ENCODE results near the gene FBXO5. TPM values are rescaled to one million over a fixed set of nuclear protein-coding genes. Genes with fewer than 3 reads are reported as not detected.

The FBXO5 gene
- total and polyA plus RNA-seq, 4 donors = 2.5 to 6.0 (median 4.0) TPM

GRCh38 chr6:153023977-153024708 is 41.3 kb upstream of the FBXO5 start:
- no peaks in the 10 kb centered on the region for H3K9me3 ChIP-seq (ENCODE audit: control insufficient read depth, low read length)
- H3K4me3 ChIP-seq (ENCODE audit: low read length in 2 of 2) = no peak overlapping the region
- H3K4me1 ChIP-seq (ENCODE audit: control insufficient read depth in 1 of 2, insufficient read depth in 2 of 2, low read length in 2 of 2) = no peaks in the 10 kb centered on the region
- H3K27me3 ChIP-seq (ENCODE audit: control insufficient read depth in 1 of 2, insufficient read depth in 2 of 2, low read length in 1 of 2) = no peaks in the 10 kb centered on the region
- intact Hi-C loops (cut with DNase I) = loop anchor here (2.0 to 5.0 kb wide), 2 partner anchors 159 to 162 kb away; no protein-coding TSS in a partner anchor
- peaks cover 0 to 2% of the 10 kb centered on the region in 2 donors for H3K36me3 ChIP-seq (ENCODE audit: control insufficient read depth in 1 of 2, insufficient read depth in 2 of 2, low read length in 1 of 2)
- no peak overlapping the region for H3K27ac ChIP-seq (ENCODE audit: low read depth in 1 of 2, low read length in 2 of 2)
- DNase-seq (no peak), ATAC-seq (ENCODE audit: low FRiP score) (peak; percentile 85)
- WGBS, 2 donors = 44 to 46% methylated on average over 6 of the region's 6 CpGs

- Histone ChIP-seq H3K4me1 (ENCODE audit: control insufficient read depth in 1 of 2, insufficient read depth in 2 of 2, low read length in 2 of 2) (no peaks in the 10 kb centered on the region), H3K27ac (ENCODE audit: low read depth in 1 of 2, low read length in 2 of 2) (no peak overlapping the region), H3K9me3 (ENCODE audit: control insufficient read depth, low read length) (no peaks in the 10 kb centered on the region), H3K36me3 (ENCODE audit: control insufficient read depth in 1 of 2, insufficient read depth in 2 of 2, low read length in 1 of 2) (peaks cover 0 to 2% of the 10 kb centered on the region in 2 donors), H3K4me3 (ENCODE audit: low read length in 2 of 2) (no peak overlapping the region), H3K27me3 (ENCODE audit: control insufficient read depth in 1 of 2, insufficient read depth in 2 of 2, low read length in 1 of 2) (no peaks in the 10 kb centered on the region)
- intact Hi-C loops (cut with DNase I) = no loop called here
- DNase-seq (no peak), ATAC-seq (ENCODE audit: low FRiP score) (no peak)
- WGBS, 2 donors = 95 to 97% methylated on average over 3 of the region's 3 CpGs
These were observed 35.5 kb upstream of the FBXO5 start for GRCh38 chr6:153018355-153018754.

GRCh38 chr6:153016846-153017245 is 34.0 kb upstream of the FBXO5 start:
- Histone ChIP-seq H3K36me3 (ENCODE audit: control insufficient read depth in 1 of 2, insufficient read depth in 2 of 2, low read length in 1 of 2) (peaks cover 0 to 2% of the 10 kb centered on the region in 2 donors), H3K4me1 (ENCODE audit: control insufficient read depth in 1 of 2, insufficient read depth in 2 of 2, low read length in 2 of 2) (no peaks in the 10 kb centered on the region), H3K4me3 (ENCODE audit: low read length in 2 of 2) (no peak overlapping the region), H3K9me3 (ENCODE audit: control insufficient read depth, low read length) (no peaks in the 10 kb centered on the region), H3K27ac (ENCODE audit: low read depth in 1 of 2, low read length in 2 of 2) (no peak overlapping the region), H3K27me3 (ENCODE audit: control insufficient read depth in 1 of 2, insufficient read depth in 2 of 2, low read length in 1 of 2) (no peaks in the 10 kb centered on the region)
- WGBS, 2 donors = 77 to 80% methylated on average over 3 of the region's 3 CpGs
- ATAC-seq (ENCODE audit: low FRiP score) = no peak
- intact Hi-C loops (cut with DNase I) = no loop called here
- DNase-seq = no peak

- no peak for ATAC-seq (ENCODE audit: low FRiP score)
- WGBS, 2 donors = 70 to 72% methylated on average over 4 of the region's 4 CpGs
- DNase-seq = no peak
- Histone ChIP-seq H3K4me3 (ENCODE audit: low read length in 2 of 2) (no peak overlapping the region), H3K9me3 (ENCODE audit: control insufficient read depth, low read length) (no peaks in the 10 kb centered on the region), H3K4me1 (ENCODE audit: control insufficient read depth in 1 of 2, insufficient read depth in 2 of 2, low read length in 2 of 2) (no peaks in the 10 kb centered on the region), H3K36me3 (ENCODE audit: control insufficient read depth in 1 of 2, insufficient read depth in 2 of 2, low read length in 1 of 2) (peaks cover 0 to 2% of the 10 kb centered on the region in 2 donors), H3K27me3 (ENCODE audit: control insufficient read depth in 1 of 2, insufficient read depth in 2 of 2, low read length in 1 of 2) (no peaks in the 10 kb centered on the region), H3K27ac (ENCODE audit: low read depth in 1 of 2, low read length in 2 of 2) (no peak overlapping the region)
- intact Hi-C loops (cut with DNase I) = no loop called here
These were observed 32.3 kb upstream of the FBXO5 start for GRCh38 chr6:153015094-153015640.

- intact Hi-C loops (cut with DNase I) = no loop called here
- Histone ChIP-seq H3K4me3 (ENCODE audit: low read length in 2 of 2) (no peak overlapping the region), H3K9me3 (ENCODE audit: control insufficient read depth, low read length) (no peaks in the 10 kb centered on the region), H3K27ac (ENCODE audit: low read depth in 1 of 2, low read length in 2 of 2) (no peak overlapping the region), H3K36me3 (ENCODE audit: control insufficient read depth in 1 of 2, insufficient read depth in 2 of 2, low read length in 1 of 2) (peaks cover 0 to 2% of the 10 kb centered on the region in 2 donors), H3K4me1 (ENCODE audit: control insufficient read depth in 1 of 2, insufficient read depth in 2 of 2, low read length in 2 of 2) (no peaks in the 10 kb centered on the region), H3K27me3 (ENCODE audit: control insufficient read depth in 1 of 2, insufficient read depth in 2 of 2, low read length in 1 of 2) (no peaks in the 10 kb centered on the region)
- 70 to 77% methylated on average over 2 of the region's 2 CpGs for WGBS, 2 donors
- no peak for ATAC-seq (ENCODE audit: low FRiP score)
- no peak for DNase-seq
These were observed 30.6 kb upstream of the FBXO5 start for GRCh38 chr6:153013438-153013837.

GRCh38 chr6:153012856-153013255 is 30.0 kb upstream of the FBXO5 start:
- WGBS, 2 donors = 78 to 82% methylated on average over 6 of the region's 6 CpGs
- intact Hi-C loops (cut with DNase I) = no loop called here
- peaks cover 0 to 2% of the 10 kb centered on the region in 2 donors for H3K36me3 ChIP-seq (ENCODE audit: control insufficient read depth in 1 of 2, insufficient read depth in 2 of 2, low read length in 1 of 2)
- no peak overlapping the region for H3K27ac ChIP-seq (ENCODE audit: low read depth in 1 of 2, low read length in 2 of 2)
- H3K4me1 ChIP-seq (ENCODE audit: control insufficient read depth in 1 of 2, insufficient read depth in 2 of 2, low read length in 2 of 2) = no peaks in the 10 kb centered on the region
- H3K4me3 ChIP-seq (ENCODE audit: low read length in 2 of 2) = no peak overlapping the region
- H3K27me3 ChIP-seq (ENCODE audit: control insufficient read depth in 1 of 2, insufficient read depth in 2 of 2, low read length in 1 of 2) = no peaks in the 10 kb centered on the region
- DNase-seq (no peak), ATAC-seq (ENCODE audit: low FRiP score) (no peak)
- no peaks in the 10 kb centered on the region for H3K9me3 ChIP-seq (ENCODE audit: control insufficient read depth, low read length)

- Histone ChIP-seq H3K9me3 (ENCODE audit: control insufficient read depth, low read length) (no peaks in the 10 kb centered on the region), H3K27me3 (ENCODE audit: control insufficient read depth in 1 of 2, insufficient read depth in 2 of 2, low read length in 1 of 2) (no peaks in the 10 kb centered on the region), H3K36me3 (ENCODE audit: control insufficient read depth in 1 of 2, insufficient read depth in 2 of 2, low read length in 1 of 2) (no peaks in the 10 kb centered on the region), H3K27ac (ENCODE audit: low read depth in 1 of 2, low read length in 2 of 2) (peak overlapping the region; percentile 6 to 91), H3K4me3 (ENCODE audit: low read length in 2 of 2) (peak overlapping the region; percentile 64 to 100), H3K4me1 (ENCODE audit: control insufficient read depth in 1 of 2, insufficient read depth in 2 of 2, low read length in 2 of 2) (peaks cover 2 to 3% of the 10 kb centered on the region in 2 donors)
- intact Hi-C loops (cut with DNase I) = no loop called here
- peak; percentile 5 for ATAC-seq (ENCODE audit: low FRiP score)
- no peak for DNase-seq
- 1% methylated on average over 6 of the region's 6 CpGs for WGBS, 2 donors
These were observed 20.5 kb upstream of the FBXO5 start for GRCh38 chr6:153003366-153003690.

- Histone ChIP-seq H3K36me3 (ENCODE audit: control insufficient read depth in 1 of 2, insufficient read depth in 2 of 2, low read length in 1 of 2) (no peaks in the 10 kb centered on the region), H3K27me3 (ENCODE audit: control insufficient read depth in 1 of 2, insufficient read depth in 2 of 2, low read length in 1 of 2) (no peaks in the 10 kb centered on the region), H3K27ac (ENCODE audit: low read depth in 1 of 2, low read length in 2 of 2) (peak within 1 kb of the TSS; percentile 57 to 92), H3K9me3 (ENCODE audit: control insufficient read depth, low read length) (no peaks in the 10 kb centered on the region), H3K4me1 (ENCODE audit: control insufficient read depth in 1 of 2, insufficient read depth in 2 of 2, low read length in 2 of 2) (peaks cover 2 to 3% of the 10 kb centered on the region in 2 donors), H3K4me3 (ENCODE audit: low read length in 2 of 2) (peak within 1 kb of the TSS; percentile 98 to 100)
- DNase-seq (peak; percentile 97), ATAC-seq (ENCODE audit: low FRiP score) (peak; percentile 99)
- intact Hi-C loops (cut with DNase I) = no loop called here
- WGBS, 2 donors = 0% methylated on average over 50 to 52 of the region's 52 CpGs
These were observed 19.9 kb upstream of the FBXO5 start, which contains the start of gene MTRF1L for GRCh38 chr6:153002613-153003365. Gene MTRF1L, minus strand, starts transcription at chr6:153002709. Its CDS starts 24 bp downstream, at chr6:153002685.

All from aorta (tissue), 5 donors.